Keratinocyte (primary cell): ENCODE data around the gene MAPT. TPM values are rescaled to one million over a fixed set of nuclear protein-coding genes. Genes with fewer than 3 reads are reported as not detected.
A peak's percentile ranks its signal among the peaks of the same experiment; 100 is the strongest.

Experiments
- DNase-seq: peaks from one replicate; pipeline ENCODE4 v3.0.0-alpha.2; 2011; ENCODE audit warnings: low read depth, missing footprints, low spot score
- FAIRE-seq: peaks from 2 replicates; lab custom pipeline; 2011; peaks lifted over from hg19 to GRCh38; lab: Jason Lieb, UNC
- H2AFZ ChIP-seq: 2 replicates; pipeline ENCODE4 v1.6.0; 2012; ENCODE audit warnings: low read length, control low read depth, inconsistent platforms; ENCODE audit not compliant: control insufficient read depth
- H3K27ac ChIP-seq: 2 replicates; pipeline ENCODE4 v1.5.1; 2011; ENCODE audit warnings: low read length; ENCODE audit not compliant: control insufficient read depth, insufficient read depth
- H3K27me3 ChIP-seq: 3 replicates; pipeline ENCODE4 v1.6.0; 2011; ENCODE audit warnings: low read length; ENCODE audit not compliant: control insufficient read depth, insufficient read depth; ENCODE audit errors: extremely low read depth
- H3K36me3 ChIP-seq, 2 experiments: 2 replicates in 1 of 2; 3 replicates in 1 of 2; pipeline ENCODE4 v1.5.1; 2011; ENCODE audit warnings: low read length in 2 of 2, mild to moderate bottlenecking in 1 of 2; ENCODE audit not compliant: control insufficient read depth in 2 of 2, insufficient read depth in 2 of 2; ENCODE audit errors: extremely low read depth in 1 of 2
- H3K4me1 ChIP-seq: 3 replicates; pipeline ENCODE4 v1.5.1; 2011; ENCODE audit warnings: low read length; ENCODE audit not compliant: control insufficient read depth, insufficient read depth; ENCODE audit errors: extremely low read depth
- H3K4me2 ChIP-seq: 3 replicates; pipeline ENCODE4 v1.6.0; 2011; ENCODE audit warnings: low read depth, low read length; ENCODE audit not compliant: control insufficient read depth, insufficient read depth; ENCODE audit errors: extremely low read depth
- H3K4me3 ChIP-seq, 3 experiments: fragments of 200-600 bp in 1 of 3; sonication (generic) in 1 of 3; 2 replicates in 2 of 3; 3 replicates in 1 of 3; pipeline ENCODE4 v1.5.1; 2011 to 2016; ENCODE audit warnings: low read length in 3 of 3, mild to moderate bottlenecking in 3 of 3, control low read depth in 2 of 3, inconsistent platforms in 1 of 3, low read depth in 1 of 3, mixed read lengths in 1 of 3, mixed run types in 1 of 3, moderate library complexity in 1 of 3; ENCODE audit not compliant: control insufficient read depth in 2 of 3, insufficient read depth in 2 of 3; ENCODE audit errors: extremely low read depth in 1 of 3
- H3K79me2 ChIP-seq: 2 replicates; pipeline ENCODE4 v1.6.0; 2012; ENCODE audit warnings: low read length; ENCODE audit not compliant: control insufficient read depth, insufficient read depth
- H3K9ac ChIP-seq: 3 replicates; pipeline ENCODE4 v1.6.0; 2011; ENCODE audit warnings: low read length; ENCODE audit not compliant: control insufficient read depth, insufficient read depth; ENCODE audit errors: extremely low read depth
- H3K9me1 ChIP-seq: 3 replicates; pipeline ENCODE4 v1.6.0; 2011; ENCODE audit warnings: low read length; ENCODE audit not compliant: control insufficient read depth, insufficient read depth; ENCODE audit errors: extremely low read depth
- H3K9me3 ChIP-seq: 2 replicates; pipeline ENCODE4 v1.5.1; 2012; ENCODE audit warnings: low read depth, low read length; ENCODE audit not compliant: control insufficient read depth
- H4K20me1 ChIP-seq: 3 replicates; pipeline ENCODE4 v1.6.0; 2011; ENCODE audit warnings: low read length; ENCODE audit not compliant: control insufficient read depth, insufficient read depth; ENCODE audit errors: extremely low read depth
- CTCF ChIP-seq, 3 experiments: IDR thresholded peaks in 1 of 3; conservative IDR thresholded peaks in 1 of 3; optimal IDR thresholded peaks in 1 of 3; 2 replicates in 2 of 3; 3 replicates in 1 of 3; pipeline versions ENCODE3 to v1.5.1; 2011; ENCODE audit warnings: low read length in 3 of 3, mild to moderate bottlenecking in 3 of 3, moderate library complexity in 2 of 3, control low read depth in 1 of 3, inconsistent platforms in 1 of 3; ENCODE audit not compliant: insufficient read depth in 2 of 3; ENCODE audit errors: extremely low read depth in 1 of 3
- EZH2 ChIP-seq: IDR thresholded peaks from one replicate; pipeline ENCODE4 v1.6.1; 2012; ENCODE audit warnings: inconsistent platforms, mild to moderate bottlenecking, low read length, moderate library complexity
- dilution Hi-C: fragments of 300-500 bp; cut with MboI; formaldehyde crosslinking; loops from one replicate; pipeline ENCODE4 v1.7.0; 2020; ENCODE audit warnings: low sequenced_read_pairs; ENCODE audit not compliant: extremely low pct_ligation_motif_present
- polyA plus RNA-seq, 5 experiments: library from polyadenylated mRNA; depleted of rRNA in 3 of 5; stranded (reverse) in 3 of 5; stranded (forward) in 1 of 5; unstranded in 1 of 5; fragments of >200 nt; gene quantifications; 1 replicate in 1 of 5; 2 replicates in 3 of 5; 3 replicates in 1 of 5; pipeline versions ENCODE4 v1.2.1 to v1.2.3, GENCODE V29; 2011 to 2012; ENCODE audit warnings: missing spikeins in 2 of 5, low read depth in 1 of 5, low replicate concordance in 1 of 5

The MAPT gene
- polyA plus RNA-seq, 1 donor (not counting 4 experiments of a cell fraction or from before 2014, with no cell fraction given), result 0.08 TPM

DNA sequence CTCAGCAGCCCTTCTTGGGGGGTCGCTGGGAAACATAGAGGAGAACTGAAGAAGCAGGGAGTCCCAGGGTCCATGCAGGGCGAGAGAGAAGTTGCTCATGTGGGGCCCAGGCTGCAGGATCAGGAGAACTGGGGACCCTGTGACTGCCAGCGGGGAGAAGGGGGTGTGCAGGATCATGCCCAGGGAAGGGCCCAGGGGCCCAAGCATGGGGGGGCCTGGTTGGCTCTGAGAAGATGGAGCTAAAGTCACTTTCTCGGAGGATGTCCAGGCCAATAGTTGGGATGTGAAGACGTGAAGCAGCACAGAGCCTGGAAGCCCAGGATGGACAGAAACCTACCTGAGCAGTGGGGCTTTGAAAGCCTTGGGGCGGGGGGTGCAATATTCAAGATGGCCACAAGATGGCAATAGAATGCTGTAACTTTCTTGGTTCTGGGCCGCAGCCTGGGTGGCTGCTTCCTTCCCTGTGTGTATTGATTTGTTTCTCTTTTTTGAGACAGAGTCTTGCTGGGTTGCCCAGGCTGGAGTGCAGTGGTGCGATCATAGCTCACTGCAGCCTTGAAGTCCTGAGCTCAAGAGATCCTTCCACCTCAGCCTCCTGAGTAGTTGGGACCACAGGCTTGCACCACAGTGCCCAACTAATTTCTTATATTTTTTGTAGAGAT lies 108.1 kb downstream of the MAPT start:
- Histone ChIP-seq H3K4me3 (no peak overlapping the region), H3K4me2 (no peak overlapping the region), H3K4me1 (no peaks in the 10 kb centered on the region), H3K79me2 (no peaks in the 10 kb centered on the region), H3K9ac (no peak overlapping the region), H3K9me3 (no peaks in the 10 kb centered on the region), H3K27me3 (peaks cover 9% of the 10 kb centered on the region), H3K9me1 (no peaks in the 10 kb centered on the region), H3K27ac (no peak overlapping the region), H3K36me3 (no peaks in the 10 kb centered on the region), H2AFZ (no peak overlapping the region), H4K20me1 (no peaks in the 10 kb centered on the region)
- no peak for DNase-seq
- dilution Hi-C loops, result no loop called here
- peak; percentile 85 for FAIRE-seq
- TF ChIP-seq CTCF (optimal IDR thresholded peaks at IDR 0.05 in 1 of 3, IDR thresholded peaks at IDR 0.05 in 1 of 3, conservative IDR thresholded peaks at IDR 0.05 in 1 of 3; ENCODE audit: extremely low read depth in 1 of 3, insufficient read depth in 2 of 3, low read length in 3 of 3), result peak; percentile 80 to 93 (median 87)
- TF ChIP-seq EZH2, result no peak

GRCh38 chr17:46002973-46003316 lies 108.6 kb downstream of the MAPT start:
- dilution Hi-C loops, result no loop called here
- Histone ChIP-seq H3K9ac (no peak overlapping the region), H2AFZ (no peak overlapping the region), H3K79me2 (no peaks in the 10 kb centered on the region), H3K4me1 (no peaks in the 10 kb centered on the region), H3K9me1 (no peaks in the 10 kb centered on the region), H3K27ac (no peak overlapping the region), H4K20me1 (no peaks in the 10 kb centered on the region), H3K4me3 (no peak overlapping the region), H3K4me2 (no peak overlapping the region), H3K27me3 (peaks cover 9% of the 10 kb centered on the region), H3K36me3 (no peaks in the 10 kb centered on the region), H3K9me3 (no peaks in the 10 kb centered on the region)
- FAIRE-seq (no peak), DNase-seq (no peak)
- TF ChIP-seq CTCF (optimal IDR thresholded peaks at IDR 0.05 in 1 of 3, IDR thresholded peaks at IDR 0.05 in 1 of 3, conservative IDR thresholded peaks at IDR 0.05 in 1 of 3; ENCODE audit: extremely low read depth in 1 of 3, insufficient read depth in 2 of 3, low read length in 3 of 3), result no peak
- TF ChIP-seq EZH2, result no peak
